GM19438 (cell line): ENCODE results near the gene PROZ.

Source experiments
- ATAC-seq: cut with Tn5 transposase; IDR thresholded peaks from one replicate; pipeline ENCODE4 v1.9.1; 2021; ENCODE audit warnings: low read depth; ENCODE audit not compliant: unreplicated experiment

PROZ gene

GRCh38 chr13:113139577-113139976, 18.9 kb upstream of the PROZ start:
- no peak for ATAC-seq

GRCh38 chr13:113140677-113141600, 17.5 kb upstream of the PROZ start:
- no peak for ATAC-seq

- ATAC-seq = no peak
Measured at GRCh38 chr13:113141601-113141970, 16.9 kb upstream of the PROZ start.

GRCh38 chr13:113142876-113143275, 15.6 kb upstream of the PROZ start:
- ATAC-seq = no peak

GRCh38 chr13:113143466-113144254, 14.8 kb upstream of the PROZ start:
- ATAC-seq = no peak

- ATAC-seq = no peak
Measured at GRCh38 chr13:113144255-113144629, 14.2 kb upstream of the PROZ start.

GRCh38 chr13:113145496-113145895, 13.0 kb upstream of the PROZ start:
- ATAC-seq = no peak

- no peak for ATAC-seq
Measured at GRCh38 chr13:113145911-113146598, 12.4 kb upstream of the PROZ start.

- no peak for ATAC-seq
Measured at GRCh38 chr13:113146750-113147149, 11.7 kb upstream of the PROZ start.

GRCh38 chr13:113147206-113147605, 11.2 kb upstream of the PROZ start:
- ATAC-seq = no peak

- no peak for ATAC-seq
Measured at GRCh38 chr13:113148407-113148806, 10.0 kb upstream of the PROZ start.

- ATAC-seq = no peak
Measured at GRCh38 chr13:113148940-113149503, 9.4 kb upstream of the PROZ start.

GRCh38 chr13:113149711-113150549, 8.5 kb upstream of the PROZ start:
- ATAC-seq = no peak

- no peak for ATAC-seq
Measured at GRCh38 chr13:113150550-113151365, 7.7 kb upstream of the PROZ start.

GRCh38 chr13:113151745-113152690, 6.4 kb upstream of the PROZ start:
- no peak for ATAC-seq

- ATAC-seq = no peak
Measured at GRCh38 chr13:113152691-113152983, 5.8 kb upstream of the PROZ start.

- peak; percentile 29 for ATAC-seq
Measured at GRCh38 chr13:113152984-113153809, 5.3 kb upstream of the PROZ start.
